OCI-LY7 (cell line): ENCODE results near the gene TPSG1. TPM values are rescaled to one million over a fixed set of nuclear protein-coding genes. Genes with fewer than 3 reads are reported as not detected.

Experiments
- BruUV-seq: library from RNA; stranded (reverse); fragments of 400-500 nt; replicated peaks from 2 replicates; lab custom pipeline; 2021; lab: Mats Ljungman, UMichigan
- CTCF ChIA-PET: fragments of 300-600 bp; sonication (Branson Sonifier 250); formaldehyde crosslinking; loops from one replicate; lab custom pipeline; 2022; ENCODE audit warnings: antibody characterized with exemption; ENCODE audit not compliant: unreplicated experiment; lab: Charles Lee
- POLR2A ChIA-PET: fragments of 300-600 bp; sonication (Branson Sonifier 250); formaldehyde crosslinking; loops from one replicate; lab custom pipeline; 2022; ENCODE audit warnings: antibody characterized with exemption; lab: Charles Lee
- DNase-seq: peaks from one replicate; pipeline ENCODE4 v3.0.0-alpha.2; 2015; ENCODE audit warnings: low spot score
- H2AFZ ChIP-seq: fragments of 200-600 bp; sonication (generic), shearing (Covaris generic); 2 replicates; pipeline ENCODE4 v1.6.1; 2014; ENCODE audit warnings: mild to moderate bottlenecking, antibody characterized with exemption, low read length, moderate library complexity
- H3K27ac ChIP-seq: fragments of 200-600 bp; sonication (generic); 2 replicates; pipeline ENCODE4 v1.5.1; 2014; ENCODE audit warnings: mixed run types, low read depth, mild to moderate bottlenecking, moderate library complexity, low read length, inconsistent platforms; ENCODE audit not compliant: poor library complexity, severe bottlenecking
- H3K36me3 ChIP-seq: fragments of 200-600 bp; sonication (generic); 2 replicates; pipeline ENCODE4 v1.6.1; 2014; ENCODE audit warnings: mild to moderate bottlenecking, antibody characterized with exemption, low read length, moderate library complexity, mixed read lengths; ENCODE audit not compliant: insufficient read depth
- H3K4me1 ChIP-seq: fragments of 200-600 bp; sonication (generic); 2 replicates; pipeline ENCODE4 v1.5.1; 2014; ENCODE audit warnings: mild to moderate bottlenecking, low read length; ENCODE audit not compliant: insufficient read depth, poor library complexity, severe bottlenecking
- H3K4me2 ChIP-seq: fragments of 200-600 bp; sonication (generic); 2 replicates; pipeline ENCODE4 v1.6.1; 2014; ENCODE audit warnings: mild to moderate bottlenecking, low read length
- H3K4me3 ChIP-seq: fragments of 200-600 bp; sonication (generic); 2 replicates; pipeline ENCODE4 v1.5.1; 2014; ENCODE audit warnings: mild to moderate bottlenecking, low read depth, low read length; ENCODE audit not compliant: poor library complexity, severe bottlenecking
- H3K79me2 ChIP-seq: fragments of 200-600 bp; sonication (generic); 2 replicates; pipeline ENCODE4 v1.6.1; 2016; ENCODE audit warnings: low read depth, mild to moderate bottlenecking, low read length, moderate library complexity, mixed read lengths; ENCODE audit not compliant: insufficient read depth
- H3K9me2 ChIP-seq: fragments of 200-600 bp; sonication (generic); 2 replicates; pipeline ENCODE4 v1.6.1; 2016; ENCODE audit warnings: mild to moderate bottlenecking, low read length, mixed read lengths; ENCODE audit not compliant: insufficient read depth
- H3K9me3 ChIP-seq: fragments of 200-600 bp; sonication (generic); 2 replicates; pipeline ENCODE4 v1.6.1; 2014; ENCODE audit warnings: mild to moderate bottlenecking, mixed run types, low read length, mixed read lengths
- H4K20me1 ChIP-seq: fragments of 200-600 bp; sonication (generic); 2 replicates; pipeline ENCODE4 v1.6.1; 2014; ENCODE audit warnings: mild to moderate bottlenecking, antibody characterized with exemption, low read length, moderate library complexity, mixed read lengths; ENCODE audit not compliant: insufficient read depth
- CTCF ChIP-seq: fragments of 200-600 bp; sonication (generic); conservative IDR thresholded peaks from 2 replicates; pipeline ENCODE4 v1.5.1; 2014; ENCODE audit warnings: mild to moderate bottlenecking, antibody characterized with exemption, low read length, moderate library complexity, mixed read lengths
- EZH2phosphoT487 ChIP-seq: fragments of 200-600 bp; sonication (generic); IDR thresholded peaks from 2 replicates; pipeline ENCODE4 v1.6.1; 2018; ENCODE audit warnings: low read depth, borderline replicate concordance, mild to moderate bottlenecking, mixed run types, antibody characterized with exemption, low read length, moderate library complexity, mixed read lengths
- intact Hi-C: fragments of 100-400 bp; cut with micrococcal nuclease; formaldehyde crosslinking; loops from one replicate; pipeline ENCODE4 v1.10.0; 2022; ENCODE audit not compliant: unreplicated experiment
- total RNA-seq, 2 experiments: library from RNA; depleted of rRNA in 1 of 2; stranded (reverse); fragments of >200 nt in 1 of 2; shearing (Covaris generic) in 1 of 2; gene quantifications; 2 replicates each; pipeline ENCODE4 v1.2.3, GENCODE V29; 2014 to 2022

The TPSG1 gene
- total RNA-seq, 2 experiments from 2014 or later, result not detected

DNA sequence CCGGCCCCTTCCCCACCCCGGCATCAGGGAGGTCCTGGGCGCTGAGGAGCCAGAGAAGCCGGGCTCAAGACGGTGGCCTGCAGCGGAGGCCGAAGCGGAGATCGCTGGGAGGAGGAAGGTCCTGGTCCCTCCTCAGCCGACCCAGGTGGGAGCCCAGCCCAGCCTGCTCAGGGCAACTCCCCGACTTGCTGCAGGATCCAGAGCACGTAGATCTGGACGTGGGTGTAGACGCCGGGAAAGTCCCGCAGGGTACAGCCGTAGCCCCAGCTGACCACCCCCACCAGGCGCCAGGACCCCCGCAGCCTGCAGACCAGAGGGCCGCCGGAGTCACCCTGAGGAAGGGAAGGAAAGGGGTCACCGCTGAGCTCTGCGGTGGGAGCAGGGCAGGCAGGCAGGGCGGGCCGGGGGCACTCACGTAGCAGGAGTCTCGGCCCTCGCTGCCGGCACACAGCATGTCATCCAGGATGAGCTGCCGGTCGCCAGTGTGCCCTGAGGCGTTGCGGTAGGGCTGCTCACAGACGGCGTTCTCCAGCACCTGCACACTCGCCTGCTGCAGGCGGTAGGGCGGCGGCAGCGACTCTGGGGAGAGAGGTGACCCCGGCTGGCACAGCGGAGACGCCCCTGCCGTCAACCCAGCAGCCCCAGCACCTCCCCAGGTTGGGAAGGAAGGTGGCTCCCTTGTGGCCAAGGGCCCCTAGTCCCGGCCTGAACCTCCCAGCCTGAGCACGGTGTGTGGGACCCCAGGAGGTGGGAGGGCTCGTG lies 36.2 kb upstream of the TPSG1 start:
- Histone ChIP-seq H3K36me3 (no peaks in the 10 kb centered on the region), H3K4me2 (no peak overlapping the region), H3K27ac (no peak overlapping the region), H2AFZ (no peak overlapping the region), H3K4me3 (no peak overlapping the region), H3K79me2 (no peaks in the 10 kb centered on the region), H3K9me3 (no peaks in the 10 kb centered on the region), H3K9me2 (no peaks in the 10 kb centered on the region), H3K4me1 (no peaks in the 10 kb centered on the region), H4K20me1 (no peaks in the 10 kb centered on the region)
- TF ChIP-seq EZH2phosphoT487 (no peak), CTCF (no peak)
- BruUV-seq, result no TSS peak
- CTCF ChIA-PET, result no interaction called here
- intact Hi-C loops, result no loop called here
- POLR2A ChIA-PET, result no interaction called here
- DNase-seq, result no peak

DNA sequence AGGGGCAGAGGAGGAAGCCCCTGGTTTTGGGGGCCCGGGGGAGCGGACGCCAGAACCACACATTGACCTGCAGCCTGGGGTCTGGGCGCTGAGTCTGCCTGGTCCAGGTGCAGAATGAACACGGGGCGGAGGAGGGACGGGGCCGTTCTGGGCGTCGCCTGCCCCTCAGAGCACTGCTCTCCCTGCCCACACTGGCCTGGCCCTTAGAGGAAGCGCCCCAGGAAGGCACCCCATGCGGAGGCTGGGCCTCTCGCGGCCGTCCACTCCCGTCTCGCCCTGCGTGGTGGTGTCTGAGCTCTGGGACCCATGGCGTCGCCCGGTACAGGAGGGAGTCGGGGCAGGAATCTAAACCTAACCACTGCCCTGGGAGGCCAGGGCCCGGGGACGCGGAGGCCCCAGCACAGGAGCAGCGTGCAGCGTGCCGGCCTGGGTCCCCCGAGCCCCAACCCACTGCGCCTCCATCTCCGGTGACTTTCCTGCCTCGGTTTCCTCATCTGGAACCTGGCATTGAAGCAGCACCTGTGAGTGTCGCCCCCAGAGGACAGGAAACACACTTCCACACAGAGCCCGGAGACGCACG lies 35.1 kb upstream of the TPSG1 start:
- intact Hi-C loops, result no loop called here
- no peak overlapping the region for H3K4me2 ChIP-seq
- DNase-seq, result no peak
- ChIA-PET CTCF (no interaction called here), POLR2A (no interaction called here)
- TF ChIP-seq EZH2phosphoT487 (no peak), CTCF (no peak)
- no TSS peak for BruUV-seq
- H4K20me1 ChIP-seq, result no peaks in the 10 kb centered on the region
- no peak overlapping the region for H2AFZ ChIP-seq
- H3K79me2 ChIP-seq, result no peaks in the 10 kb centered on the region
- H3K9me2 ChIP-seq, result no peaks in the 10 kb centered on the region
- no peaks in the 10 kb centered on the region for H3K4me1 ChIP-seq
- H3K36me3 ChIP-seq, result no peaks in the 10 kb centered on the region
- H3K27ac ChIP-seq, result no peak overlapping the region
- H3K4me3 ChIP-seq, result no peak overlapping the region
- H3K9me3 ChIP-seq, result no peaks in the 10 kb centered on the region

- intact Hi-C loops, result no loop called here
- ChIA-PET POLR2A (no interaction called here), CTCF (no interaction called here)
- H3K4me2 ChIP-seq, result no peak overlapping the region
- H2AFZ ChIP-seq, result no peak overlapping the region
- H3K36me3 ChIP-seq, result no peaks in the 10 kb centered on the region
- no peaks in the 10 kb centered on the region for H3K79me2 ChIP-seq
- TF ChIP-seq EZH2phosphoT487, result no peak
- TF ChIP-seq CTCF, result no peak
- H3K27ac ChIP-seq, result no peak overlapping the region
- DNase-seq, result no peak
- H3K9me2 ChIP-seq, result no peaks in the 10 kb centered on the region
- no peak overlapping the region for H3K4me3 ChIP-seq
- H4K20me1 ChIP-seq, result no peaks in the 10 kb centered on the region
- H3K4me1 ChIP-seq, result no peaks in the 10 kb centered on the region
- no peaks in the 10 kb centered on the region for H3K9me3 ChIP-seq
- BruUV-seq, result no TSS peak
These were observed 34.6 kb upstream of the TPSG1 start for GRCh38 chr16:1259760-1260068.
